GM19023 (cell line): ENCODE measurements around the gene EIF4EBP2.

Experiments used
- ATAC-seq: cut with Tn5 transposase; IDR thresholded peaks from one replicate; pipeline ENCODE4 v1.9.1; 2021; ENCODE audit warnings: mild to moderate bottlenecking, moderate library complexity; ENCODE audit not compliant: unreplicated experiment

The EIF4EBP2 gene

GRCh38 chr10:70458329-70459060, 54.5 kb downstream of the EIF4EBP2 start:
- no peak for ATAC-seq

DNA sequence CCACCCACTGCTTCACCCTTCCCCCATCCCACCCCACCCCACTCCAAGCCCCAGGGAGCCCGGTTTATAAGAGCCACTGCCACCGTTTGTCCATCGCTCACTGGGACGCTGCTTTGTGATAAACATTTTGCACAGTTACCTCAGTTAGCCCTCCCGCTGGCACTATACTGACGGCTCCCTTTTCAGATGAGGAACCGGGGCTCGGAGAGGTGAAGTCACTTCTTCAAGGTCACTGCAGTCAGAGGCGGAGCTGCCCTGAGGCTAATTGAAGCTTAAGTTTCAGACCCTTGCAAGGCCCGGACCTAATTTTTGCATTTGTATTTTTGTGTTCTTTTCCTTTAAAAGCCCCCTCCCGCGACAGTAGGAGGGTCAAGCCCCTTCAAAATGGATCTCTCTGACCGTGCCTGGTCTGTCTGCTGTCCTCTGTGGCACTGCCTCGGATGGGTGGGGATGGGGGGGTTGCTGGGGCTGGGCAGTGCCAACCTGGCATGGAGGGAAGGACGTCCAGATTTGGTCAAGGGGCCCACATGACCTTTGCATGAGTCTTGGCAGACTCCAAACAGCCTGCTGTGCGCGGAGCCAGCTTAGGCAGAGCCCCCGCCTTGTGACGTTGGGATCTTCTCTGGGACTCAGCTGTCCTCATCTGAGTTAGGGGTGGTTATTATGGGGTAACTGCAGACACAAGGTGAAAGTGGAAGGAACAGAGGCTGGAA, 55.3 kb downstream of the EIF4EBP2 start:
- ATAC-seq = no peak

DNA sequence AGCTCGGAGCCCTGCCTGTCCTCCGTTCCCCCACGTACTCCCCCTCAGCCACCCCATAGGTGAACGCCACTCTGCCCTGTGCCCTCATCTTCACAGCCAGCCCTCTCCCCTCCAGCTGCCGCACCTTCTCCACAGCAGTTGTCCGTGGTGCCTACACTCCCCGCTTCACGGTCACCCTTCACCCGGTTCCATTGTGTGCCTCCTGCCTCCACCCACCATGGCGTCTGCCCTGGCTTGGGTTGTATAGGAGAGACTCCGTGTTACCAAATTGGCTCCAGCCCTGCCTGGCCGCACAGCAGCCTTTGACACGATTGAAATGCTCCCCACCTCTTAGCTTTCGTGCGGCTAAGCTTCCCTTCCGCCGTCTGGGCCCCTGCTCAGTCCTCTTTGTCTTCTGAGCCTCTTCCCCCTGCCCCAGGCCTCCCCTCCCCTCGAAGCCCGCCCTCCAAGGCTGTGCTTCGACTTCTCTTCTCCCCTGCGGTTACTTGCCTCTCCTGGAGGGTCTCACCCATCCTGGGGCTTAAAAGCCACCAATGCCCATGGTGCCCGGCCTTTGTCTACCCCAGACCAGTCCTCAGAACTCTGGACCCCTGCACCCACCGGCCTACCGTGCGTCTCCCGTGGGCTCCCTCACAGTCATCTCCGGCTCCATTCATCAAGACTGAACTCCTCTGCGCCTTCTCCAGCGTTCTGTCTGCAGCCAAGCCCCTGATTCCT, 56.0 kb downstream of the EIF4EBP2 start:
- ATAC-seq = no peak

GRCh38 chr10:70461397-70462348, 57.7 kb downstream of the EIF4EBP2 start:
- ATAC-seq = no peak

- ATAC-seq = no peak
Observed at GRCh38 chr10:70462349-70462984, 58.5 kb downstream of the EIF4EBP2 start.

- no peak for ATAC-seq
Observed at GRCh38 chr10:70465278-70465677, 61.3 kb downstream of the EIF4EBP2 start.

DNA sequence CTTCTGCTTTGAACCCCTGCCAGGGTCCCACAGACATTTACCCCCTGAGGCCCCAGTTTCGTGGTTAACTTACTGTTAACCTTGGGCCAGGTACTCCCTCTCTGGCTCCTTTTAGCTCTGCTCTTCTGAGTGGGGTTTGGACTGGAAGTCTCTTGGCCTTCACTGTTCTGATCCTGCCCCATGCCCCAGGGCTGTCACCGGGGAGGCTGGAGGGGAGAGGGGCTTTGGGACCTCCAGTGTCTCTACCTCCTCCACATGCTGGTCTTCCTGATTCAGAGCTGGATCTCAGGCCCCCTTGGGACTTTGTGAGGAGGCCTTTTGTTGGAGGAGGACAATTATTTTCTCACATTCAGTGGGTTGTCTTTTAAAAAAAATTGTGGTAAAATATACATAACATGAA, 61.9 kb downstream of the EIF4EBP2 start:
- no peak for ATAC-seq

- no peak for ATAC-seq
Observed at GRCh38 chr10:70466951-70467350, 63.0 kb downstream of the EIF4EBP2 start.

GRCh38 chr10:70472799-70473454, 69.0 kb downstream of the EIF4EBP2 start:
- no peak for ATAC-seq

DNA sequence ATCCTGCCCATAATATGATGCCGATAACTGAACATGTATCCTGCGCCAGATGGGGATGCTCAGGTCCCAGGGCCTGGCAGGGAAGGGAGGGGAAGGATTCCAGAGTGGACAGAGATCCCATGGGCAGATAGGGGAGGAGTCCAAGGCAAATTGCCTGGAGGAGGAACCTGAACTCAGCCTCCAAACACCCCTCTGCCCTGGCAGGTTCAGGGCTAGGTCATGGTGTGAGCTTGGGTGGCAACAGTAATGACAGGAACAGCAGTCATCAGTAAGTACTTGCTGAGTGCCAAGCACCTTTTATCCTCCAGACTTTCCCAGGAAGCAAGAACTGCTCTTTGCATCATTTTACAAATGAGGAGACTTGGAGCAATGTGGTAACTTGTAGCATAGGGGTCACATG, 70.8 kb downstream of the EIF4EBP2 start:
- no peak for ATAC-seq

DNA sequence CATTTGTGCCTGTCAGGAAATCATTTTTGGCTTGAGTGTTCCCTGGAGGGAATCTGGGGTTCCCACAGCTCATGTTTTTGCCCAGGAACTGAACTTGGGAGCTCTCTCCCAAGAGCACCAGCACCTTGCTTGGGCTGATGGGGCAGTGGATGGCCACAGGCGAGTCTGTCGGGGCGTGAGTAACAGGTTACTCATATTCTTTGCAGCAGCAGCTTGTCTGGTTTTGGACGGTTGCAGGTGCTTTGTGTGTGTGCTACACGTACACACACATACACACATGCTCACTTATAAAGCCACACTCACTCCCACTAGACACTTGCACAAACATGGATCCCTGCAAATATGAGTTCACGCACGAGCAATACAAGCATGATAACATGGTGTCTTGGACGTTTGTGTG, 71.7 kb downstream of the EIF4EBP2 start:
- no peak for ATAC-seq

- no peak for ATAC-seq
Observed at GRCh38 chr10:70476249-70477035, 72.5 kb downstream of the EIF4EBP2 start.

- ATAC-seq = no peak
Observed at GRCh38 chr10:70477661-70478162, 73.8 kb downstream of the EIF4EBP2 start.
